GM19463 (cell line): ENCODE results near the gene CDK14.

Experiments used
- ATAC-seq: cut with Tn5 transposase; IDR thresholded peaks from one replicate; pipeline ENCODE4 v1.9.1; 2021; ENCODE audit warnings: mild to moderate bottlenecking, moderate library complexity; ENCODE audit not compliant: unreplicated experiment

The CDK14 gene

GRCh38 chr7:90595801-90596670 is at the start of gene CDK14:
Gene CDK14, plus strand, starts transcription at chr7:90596321. Its CDS starts 307 bp downstream, at chr7:90596628.
- peak; percentile 44 for ATAC-seq

- no peak for ATAC-seq
Observed at GRCh38 chr7:90551036-90551435, 45.1 kb upstream of the CDK14 start.

- no peak for ATAC-seq
Observed at GRCh38 chr7:90552521-90552920, 43.6 kb upstream of the CDK14 start.

GRCh38 chr7:90560730-90561129 is 35.4 kb upstream of the CDK14 start:
- ATAC-seq: no peak

- ATAC-seq: no peak
Observed at GRCh38 chr7:90563286-90563685, 32.8 kb upstream of the CDK14 start.

GRCh38 chr7:90564455-90564854 is 31.7 kb upstream of the CDK14 start:
- ATAC-seq: no peak

GRCh38 chr7:90568213-90568612 is 27.9 kb upstream of the CDK14 start:
- no peak for ATAC-seq

GRCh38 chr7:90569368-90569767 is 26.8 kb upstream of the CDK14 start:
- ATAC-seq: no peak

GRCh38 chr7:90570373-90570959 is 25.7 kb upstream of the CDK14 start:
- no peak for ATAC-seq

GRCh38 chr7:90574146-90574819 is 21.8 kb upstream of the CDK14 start:
- ATAC-seq: no peak

- no peak for ATAC-seq
Observed at GRCh38 chr7:90574820-90575187, 21.3 kb upstream of the CDK14 start.

- no peak for ATAC-seq
Observed at GRCh38 chr7:90579181-90579688, 16.9 kb upstream of the CDK14 start.

GRCh38 chr7:90580051-90580450 is 16.1 kb upstream of the CDK14 start:
- no peak for ATAC-seq

GRCh38 chr7:90582164-90582563 is 14.0 kb upstream of the CDK14 start:
- no peak for ATAC-seq

- ATAC-seq: no peak
Observed at GRCh38 chr7:90584378-90584777, 11.7 kb upstream of the CDK14 start.

GRCh38 chr7:90586091-90586490 is 10.0 kb upstream of the CDK14 start:
- no peak for ATAC-seq

GRCh38 chr7:90587766-90588165 is 8.4 kb upstream of the CDK14 start:
- no peak for ATAC-seq

GRCh38 chr7:90592033-90592432 is 4.1 kb upstream of the CDK14 start:
- no peak for ATAC-seq

- no peak for ATAC-seq
Observed at GRCh38 chr7:90593205-90593604, 2.9 kb upstream of the CDK14 start.

- no peak for ATAC-seq
Observed at GRCh38 chr7:90594751-90595317, 1.3 kb upstream of the CDK14 start.

GRCh38 chr7:90595342-90595800 is 750 bp upstream of the CDK14 start:
- ATAC-seq: peak; percentile 7
